ENCODE measurements around the gene RGS6. TPM values are rescaled to one million over a fixed set of nuclear protein-coding genes. Genes with fewer than 3 reads are reported as not detected.

The RGS6 gene
- total and polyA plus RNA-seq, 4 donors: 0.06 to 5.3 (median 0.17) TPM; not detected in 1

- TF ChIP-seq CTCF (IDR thresholded peaks at IDR 0.05; ENCODE audit: low read depth, low read length, missing input control) (no peak), FOXA1 (IDR thresholded peaks at IDR 0.05) (no peak)
Measured at GRCh38 chr14:72553161-72553560, 620.9 kb downstream of the RGS6 start (continued).

GRCh38 chr14:72553656-72554055 is 621.4 kb downstream of the RGS6 start:
- H3K36me3 ChIP-seq (ENCODE audit: control insufficient read depth in 4 of 4, insufficient read depth in 3 of 4, low read depth in 1 of 4, low read length in 3 of 4): no peaks in the 10 kb centered on the region
- H3K27me3 ChIP-seq (ENCODE audit: control insufficient read depth in 4 of 4, insufficient read depth in 4 of 4, low read length in 3 of 4): no peaks in the 10 kb centered on the region
- no peak overlapping the region for H3K9ac ChIP-seq (ENCODE audit: low read depth in 1 of 2, low read length in 2 of 2)
- peaks cover 0 to 7% (median 5%) of the 10 kb centered on the region in 4 donors for H3K4me1 ChIP-seq (ENCODE audit: control insufficient read depth in 4 of 4, insufficient read depth in 4 of 4, low read length in 3 of 4)
- WGBS: 76% methylated on average over 5 of the region's 5 CpGs
- no peak overlapping the region for H3K27ac ChIP-seq (ENCODE audit: low read depth in 1 of 2, low read length in 2 of 2)
- no peaks in the 10 kb centered on the region for H3K9me3 ChIP-seq (ENCODE audit: control insufficient read depth in 4 of 4, low read length in 3 of 4)
- DNase-seq (ENCODE audit: low spot score): no peak
- H3K4me3 ChIP-seq (ENCODE audit: low read depth in 1 of 3, low read length in 3 of 3): no peak overlapping the region
- TF ChIP-seq NR2F2 (IDR thresholded peaks at IDR 0.05) (no peak), ZBTB33 (IDR thresholded peaks at IDR 0.05) (no peak), FOXA1 (IDR thresholded peaks at IDR 0.05) (no peak), REST (IDR thresholded peaks at IDR 0.05) (no peak), RAD21 (IDR thresholded peaks at IDR 0.05) (no peak), EGR1 (IDR thresholded peaks at IDR 0.05; ENCODE audit: low read depth in 2 of 2) (no peak), FOXA2 (IDR thresholded peaks at IDR 0.05) (no peak), TAF1 (conservative IDR thresholded peaks at IDR 0.05) (no peak), HNF4G (IDR thresholded peaks at IDR 0.05) (no peak), SP1 (IDR thresholded peaks at IDR 0.05) (no peak), GABPA (IDR thresholded peaks at IDR 0.05 in 1 of 2, conservative IDR thresholded peaks at IDR 0.05 in 1 of 2) (no peak), CTCF (IDR thresholded peaks at IDR 0.05; ENCODE audit: low read depth, low read length, missing input control) (no peak), HNF4A (conservative IDR thresholded peaks at IDR 0.05) (no peak), JUND (IDR thresholded peaks at IDR 0.05) (no peak), RXRA (IDR thresholded peaks at IDR 0.05) (no peak), YY1 (IDR thresholded peaks at IDR 0.05) (no peak)
- TF ChIP-seq, protein P1, sequence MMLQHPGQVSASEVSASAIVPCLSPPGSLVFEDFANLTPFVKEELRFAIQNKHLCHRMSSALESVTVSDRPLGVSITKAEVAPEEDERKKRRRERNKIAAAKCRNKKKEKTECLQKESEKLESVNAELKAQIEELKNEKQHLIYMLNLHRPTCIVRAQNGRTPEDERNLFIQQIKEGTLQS (IDR thresholded peaks at IDR 0.05): no peak
- TF ChIP-seq, protein P2, sequence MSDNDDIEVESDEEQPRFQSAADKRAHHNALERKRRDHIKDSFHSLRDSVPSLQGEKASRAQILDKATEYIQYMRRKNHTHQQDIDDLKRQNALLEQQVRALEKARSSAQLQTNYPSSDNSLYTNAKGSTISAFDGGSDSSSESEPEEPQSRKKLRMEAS (IDR thresholded peaks at IDR 0.05): no peak
